Kidney (tissue), 14 donors: Measurements from ENCODE around the gene CCDC28A. TPM values are rescaled to one million over a fixed set of nuclear protein-coding genes. Genes with fewer than 3 reads are reported as not detected.
A peak's percentile ranks its signal among the peaks of the same experiment; 100 is the strongest.

Source experiments
- DNase-seq, 5 donors: peaks; one replicate each; pipeline ENCODE4 v3.0.0-alpha.2; 2013 to 2020
- FAIRE-seq: peaks from 2 replicates; lab custom pipeline; 2012; peaks lifted over from hg19 to GRCh38; lab: Jason Lieb, UNC
- H3K27ac ChIP-seq, 2 donors: one replicate each; pipeline ENCODE4 v1.7.0; 2013; ENCODE audit warnings: low read depth in 2 of 2, low read length in 2 of 2, inconsistent platforms in 1 of 2
- H3K27me3 ChIP-seq: one replicate; pipeline ENCODE4 v1.7.1; 2013; ENCODE audit warnings: low read length, inconsistent platforms; ENCODE audit not compliant: control insufficient read depth, insufficient read depth
- H3K36me3 ChIP-seq, 3 donors: one replicate each; pipeline versions ENCODE4 v1.7.0 to v1.7.1; 2013; ENCODE audit warnings: low read length in 3 of 3, control low read depth in 1 of 3, inconsistent platforms in 1 of 3; ENCODE audit not compliant: insufficient read depth in 3 of 3, control insufficient read depth in 2 of 3
- H3K4me1 ChIP-seq, 3 donors: one replicate each; pipeline versions ENCODE4 v1.7.0 to v1.7.1; 2013; ENCODE audit warnings: low read length in 3 of 3, inconsistent platforms in 1 of 3, low read depth in 1 of 3; ENCODE audit not compliant: control insufficient read depth in 2 of 3, insufficient read depth in 2 of 3
- H3K4me3 ChIP-seq, 3 donors: one replicate each; pipeline versions ENCODE4 v1.7.0 to v1.8.1; 2013; ENCODE audit warnings: low read length in 3 of 3, control low read depth in 1 of 3, inconsistent platforms in 1 of 3
- H3K9ac ChIP-seq, 3 donors: one replicate each; pipeline versions ENCODE4 v1.7.0 to v1.7.1; 2013; ENCODE audit warnings: low read length in 3 of 3, control low read depth in 1 of 3, inconsistent platforms in 1 of 3
- H3K9me3 ChIP-seq, 3 donors: one replicate each; pipeline versions ENCODE4 v1.7.0 to v1.7.1; 2013; ENCODE audit warnings: low read length in 3 of 3, control low read depth in 1 of 3, inconsistent platforms in 1 of 3; ENCODE audit not compliant: control insufficient read depth in 2 of 3, insufficient read depth in 1 of 3
- intact Hi-C: fragments of 100-400 bp; cut with DNase I; formaldehyde crosslinking; loops from one replicate; pipeline ENCODE4 v1.11.1; 2022
- polyA plus RNA-seq: library from polyadenylated mRNA; stranded (reverse); fragments of 350-450 nt; fragmentation: Illumina TruSeq; extraction: RNeasy Lipid Tissue Mini Kit (QIAGEN cat#74804); gene quantifications from one replicate; pipeline ENCODE4 v1.2.3, GENCODE V29; 2014; ENCODE audit warnings: low read depth, low replicate concordance; ENCODE audit not compliant: insufficient read depth
- total RNA-seq: library from RNA; stranded (reverse); fragmentation: NEBNext Ultra II Directional; extraction: Animal tissue kit (Norgen Biotek cat#: 25700); gene quantifications from one replicate; pipeline ENCODE4 v1.2.1, GENCODE V29; 2021
- TF ChIP-seq, protein P1 (sequence below): IDR thresholded peaks from 3 replicates; pipeline ENCODE4 v1.5.1; 2012; ENCODE audit warnings: mild to moderate bottlenecking, moderate library complexity, borderline replicate concordance; ENCODE audit not compliant: insufficient read depth; ENCODE audit errors: extremely low read depth
- donor health status: control.
- donor health status: control.
- donor health status: control.
- donor health status: control.
- donor health status: control.
- donor health status: DM: yes; HTN: yes; CAD: no.
- donor health status: Normal renal cell carcinoma (clear cell type).

Gene CCDC28A
- total and polyA plus RNA-seq, 2 donors from 2014 or later = 30.2 to 70.0 TPM

DNA sequence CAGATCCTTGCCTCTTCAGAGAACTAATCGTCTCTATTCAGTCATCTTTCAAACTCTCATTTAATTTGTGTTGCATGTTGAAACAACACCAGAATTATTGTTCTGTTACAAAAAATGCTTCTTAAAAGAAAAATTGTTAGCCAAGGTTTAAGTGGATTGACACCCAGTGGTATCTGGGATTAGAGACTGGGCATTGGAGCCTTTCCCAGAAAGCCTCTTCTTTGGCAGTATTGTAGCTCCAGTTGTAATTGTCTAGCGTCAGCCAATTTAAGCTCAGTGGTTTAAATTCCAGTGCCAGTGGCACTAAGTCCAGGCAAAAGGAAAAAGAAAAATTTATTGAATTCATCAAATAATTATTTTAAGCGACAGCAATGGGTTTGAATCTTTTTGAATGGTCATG lies 801 bp downstream of the CCDC28A start:
- no peak for FAIRE-seq
- peak overlapping the region; percentile 15 to 99 (median 56) for H3K9ac ChIP-seq
- no peak overlapping the region for H3K27ac ChIP-seq
- peaks cover 0 to 3% (median 2%) of the 10 kb centered on the region in 3 donors for H3K4me1 ChIP-seq
- DNase-seq = no peak
- H3K9me3 ChIP-seq = no peaks in the 10 kb centered on the region
- peaks cover 0 to 5% (median 0%) of the 10 kb centered on the region in 3 donors for H3K36me3 ChIP-seq
- TF ChIP-seq, protein P1, sequence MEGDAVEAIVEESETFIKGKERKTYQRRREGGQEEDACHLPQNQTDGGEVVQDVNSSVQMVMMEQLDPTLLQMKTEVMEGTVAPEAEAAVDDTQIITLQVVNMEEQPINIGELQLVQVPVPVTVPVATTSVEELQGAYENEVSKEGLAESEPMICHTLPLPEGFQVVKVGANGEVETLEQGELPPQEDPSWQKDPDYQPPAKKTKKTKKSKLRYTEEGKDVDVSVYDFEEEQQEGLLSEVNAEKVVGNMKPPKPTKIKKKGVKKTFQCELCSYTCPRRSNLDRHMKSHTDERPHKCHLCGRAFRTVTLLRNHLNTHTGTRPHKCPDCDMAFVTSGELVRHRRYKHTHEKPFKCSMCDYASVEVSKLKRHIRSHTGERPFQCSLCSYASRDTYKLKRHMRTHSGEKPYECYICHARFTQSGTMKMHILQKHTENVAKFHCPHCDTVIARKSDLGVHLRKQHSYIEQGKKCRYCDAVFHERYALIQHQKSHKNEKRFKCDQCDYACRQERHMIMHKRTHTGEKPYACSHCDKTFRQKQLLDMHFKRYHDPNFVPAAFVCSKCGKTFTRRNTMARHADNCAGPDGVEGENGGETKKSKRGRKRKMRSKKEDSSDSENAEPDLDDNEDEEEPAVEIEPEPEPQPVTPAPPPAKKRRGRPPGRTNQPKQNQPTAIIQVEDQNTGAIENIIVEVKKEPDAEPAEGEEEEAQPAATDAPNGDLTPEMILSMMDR = no peak
- H3K4me3 ChIP-seq = peak overlapping the region; percentile 90 to 98 (median 98)
- H3K27me3 ChIP-seq = no peaks in the 10 kb centered on the region
- intact Hi-C loops = no loop called here

DNA sequence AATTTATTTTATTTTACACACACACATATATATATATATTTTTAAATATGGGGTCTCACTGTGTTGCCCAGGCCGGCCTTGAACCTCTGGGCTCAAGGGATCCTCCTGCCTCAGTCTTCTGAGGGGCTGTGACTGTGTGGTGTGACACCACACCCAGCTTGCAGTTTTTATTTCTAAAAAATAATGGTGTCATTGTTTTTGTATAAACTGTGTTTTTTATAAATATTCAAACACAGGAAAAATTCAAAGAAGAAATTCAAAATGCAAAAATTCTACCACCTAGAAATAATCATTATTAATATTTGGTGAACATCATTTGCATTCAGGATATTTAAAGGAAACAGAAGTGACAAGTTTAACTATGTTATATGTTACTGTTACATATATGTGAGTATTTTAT lies 3.1 kb downstream of the CCDC28A start:
- DNase-seq (no peak), FAIRE-seq (peak; percentile 44)
- TF ChIP-seq, protein P1 = no peak
- Histone ChIP-seq H3K4me1 (peaks cover 0 to 3% (median 2%) of the 10 kb centered on the region in 3 donors), H3K9ac (no peak overlapping the region), H3K9me3 (no peaks in the 10 kb centered on the region), H3K27ac (no peak overlapping the region), H3K4me3 (no peak overlapping the region), H3K36me3 (peaks cover 0 to 6% (median 2%) of the 10 kb centered on the region in 3 donors), H3K27me3 (no peaks in the 10 kb centered on the region)
- intact Hi-C loops = no loop called here

DNA sequence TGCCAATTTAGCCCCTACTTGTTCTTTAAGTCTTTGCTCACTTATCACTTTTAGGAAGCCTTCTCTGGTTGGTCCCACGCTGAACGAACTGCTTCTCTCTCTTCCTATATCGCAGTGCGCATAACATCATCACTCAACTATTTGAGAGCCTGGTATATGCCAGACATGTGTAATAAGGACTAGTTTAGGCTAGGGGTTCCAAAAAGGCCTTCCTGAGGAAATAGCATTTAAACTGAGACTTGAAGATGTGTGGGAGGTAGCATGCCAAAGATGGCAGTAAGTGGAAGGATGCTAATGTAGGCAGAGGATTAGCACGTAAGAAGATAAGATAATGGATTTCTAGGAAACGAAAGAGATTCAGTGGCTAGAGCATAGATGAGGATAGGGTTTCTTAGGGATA lies 4.8 kb downstream of the CCDC28A start:
- TF ChIP-seq, protein P1 = no peak
- H3K27ac ChIP-seq = no peak overlapping the region
- H3K4me3 ChIP-seq = no peak overlapping the region
- no peak for DNase-seq
- intact Hi-C loops = no loop called here
- no peak overlapping the region for H3K9ac ChIP-seq
- no peaks in the 10 kb centered on the region for H3K27me3 ChIP-seq
- FAIRE-seq = no peak
- H3K4me1 ChIP-seq = peaks cover 0 to 3% (median 2%) of the 10 kb centered on the region in 3 donors
- H3K36me3 ChIP-seq = peaks cover 0 to 15% (median 2%) of the 10 kb centered on the region in 3 donors
- no peaks in the 10 kb centered on the region for H3K9me3 ChIP-seq

DNA sequence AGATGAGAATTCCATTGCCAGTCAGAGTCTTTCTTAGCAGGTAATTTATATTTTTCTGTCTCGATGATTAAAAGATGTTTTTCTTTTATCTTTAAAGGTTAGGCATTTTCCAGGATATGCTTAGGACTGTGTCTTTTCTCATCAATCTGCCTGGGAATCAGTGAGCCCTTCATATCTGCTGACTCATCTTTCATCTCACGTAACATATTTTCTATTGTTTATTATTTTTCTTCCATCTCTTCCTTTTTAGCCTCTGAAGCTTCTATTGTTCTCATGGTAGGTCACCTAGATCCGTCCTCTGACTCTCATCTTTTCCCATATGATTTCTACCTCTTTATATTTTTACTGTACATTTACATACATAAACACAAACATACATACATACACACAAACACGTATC lies 8.7 kb downstream of the CCDC28A start:
- Histone ChIP-seq H3K9me3 (no peaks in the 10 kb centered on the region), H3K9ac (no peak overlapping the region), H3K27me3 (no peaks in the 10 kb centered on the region), H3K27ac (no peak overlapping the region), H3K4me1 (no peaks in the 10 kb centered on the region), H3K4me3 (no peak overlapping the region), H3K36me3 (peaks cover 0 to 15% (median 2%) of the 10 kb centered on the region in 3 donors)
- DNase-seq (no peak), FAIRE-seq (no peak)
- TF ChIP-seq, protein P1 = no peak
- intact Hi-C loops = no loop called here
